Stomach smooth muscle (tissue), 2 donors: ENCODE measurements around the gene POLR3A.

ENCODE experiments used
- H3K27ac ChIP-seq: one replicate; pipeline ENCODE4 v1.7.0; 2013; ENCODE audit warnings: mild to moderate bottlenecking, low read length, inconsistent platforms
- H3K27me3 ChIP-seq, 2 donors: one replicate each; pipeline ENCODE4 v1.7.0; 2013; ENCODE audit warnings: low read length in 2 of 2; ENCODE audit not compliant: insufficient read depth in 2 of 2, control insufficient read depth in 1 of 2
- H3K36me3 ChIP-seq, 2 donors: one replicate each; pipeline ENCODE4 v1.7.0; 2013; ENCODE audit warnings: low read length in 2 of 2; ENCODE audit not compliant: control insufficient read depth in 2 of 2, insufficient read depth in 2 of 2
- H3K4me1 ChIP-seq: one replicate; pipeline ENCODE4 v1.7.0; 2013; ENCODE audit warnings: low read length; ENCODE audit not compliant: control insufficient read depth, insufficient read depth
- H3K4me3 ChIP-seq, 2 donors: one replicate each; pipeline ENCODE4 v1.7.0; 2013; ENCODE audit warnings: low read length in 2 of 2
- H3K9ac ChIP-seq, 2 donors: one replicate each; pipeline ENCODE4 v1.7.0; 2013; ENCODE audit warnings: low read length in 2 of 2, mild to moderate bottlenecking in 1 of 2
- H3K9me3 ChIP-seq, 2 donors: one replicate each; pipeline ENCODE4 v1.7.0; 2013; ENCODE audit warnings: low read length in 2 of 2; ENCODE audit not compliant: control insufficient read depth in 2 of 2
- donor health status: healthy.
- donor health status: Pancreatic carcinoma.

Gene POLR3A

GRCh38 chr10:77978360-77978759 is 51.0 kb downstream of the POLR3A start:
- no peaks in the 10 kb centered on the region for H3K27me3 ChIP-seq
- peaks cover 42 to 49% of the 10 kb centered on the region in 2 donors for H3K36me3 ChIP-seq
- peaks cover 18% of the 10 kb centered on the region for H3K4me1 ChIP-seq
- H3K27ac ChIP-seq = peak overlapping the region; percentile 31
- H3K9me3 ChIP-seq = no peaks in the 10 kb centered on the region
- H3K9ac ChIP-seq = no peak overlapping the region
- no peak overlapping the region for H3K4me3 ChIP-seq

- Histone ChIP-seq H3K27ac (peak overlapping the region; percentile 31), H3K36me3 (peaks cover 38 to 45% of the 10 kb centered on the region in 2 donors), H3K4me1 (peaks cover 18% of the 10 kb centered on the region), H3K27me3 (no peaks in the 10 kb centered on the region), H3K9ac (no peak overlapping the region), H3K9me3 (no peaks in the 10 kb centered on the region), H3K4me3 (no peak overlapping the region)
Measured at GRCh38 chr10:77977934-77978333, 51.4 kb downstream of the POLR3A start.

GRCh38 chr10:77977016-77977415 is 52.3 kb downstream of the POLR3A start:
- H3K27ac ChIP-seq = peak overlapping the region; percentile 70
- no peak overlapping the region for H3K9ac ChIP-seq
- peaks cover 24% of the 10 kb centered on the region for H3K4me1 ChIP-seq
- H3K9me3 ChIP-seq = no peaks in the 10 kb centered on the region
- H3K27me3 ChIP-seq = no peaks in the 10 kb centered on the region
- peaks cover 28 to 36% of the 10 kb centered on the region in 2 donors for H3K36me3 ChIP-seq
- no peak overlapping the region for H3K4me3 ChIP-seq

GRCh38 chr10:77975086-77975666 is 54.1 kb downstream of the POLR3A start:
- peaks cover 36% of the 10 kb centered on the region for H3K4me1 ChIP-seq
- peak overlapping the region in 1 of 2 donors; percentile 7 for H3K9ac ChIP-seq
- peaks cover 19 to 24% of the 10 kb centered on the region in 2 donors for H3K36me3 ChIP-seq
- peaks cover 0 to 4% of the 10 kb centered on the region in 2 donors for H3K9me3 ChIP-seq
- no peaks in the 10 kb centered on the region for H3K27me3 ChIP-seq
- peak overlapping the region; percentile 67 for H3K27ac ChIP-seq
- no peak overlapping the region for H3K4me3 ChIP-seq

- Histone ChIP-seq H3K9me3 (peaks cover 0 to 4% of the 10 kb centered on the region in 2 donors), H3K9ac (peak overlapping the region in 1 of 2 donors; percentile 7), H3K27me3 (no peaks in the 10 kb centered on the region), H3K4me1 (peaks cover 42% of the 10 kb centered on the region), H3K36me3 (peaks cover 13 to 18% of the 10 kb centered on the region in 2 donors), H3K4me3 (no peak overlapping the region), H3K27ac (peak overlapping the region; percentile 67)
Measured at GRCh38 chr10:77974396-77975074, 54.8 kb downstream of the POLR3A start.

GRCh38 chr10:77973276-77973675 is 56.0 kb downstream of the POLR3A start:
- Histone ChIP-seq H3K4me3 (no peak overlapping the region), H3K27me3 (no peaks in the 10 kb centered on the region), H3K4me1 (peaks cover 50% of the 10 kb centered on the region), H3K27ac (peak overlapping the region; percentile 95), H3K36me3 (peaks cover 7 to 11% of the 10 kb centered on the region in 2 donors), H3K9me3 (peaks cover 0 to 4% of the 10 kb centered on the region in 2 donors), H3K9ac (no peak overlapping the region)

GRCh38 chr10:77972148-77972547 is 57.2 kb downstream of the POLR3A start:
- Histone ChIP-seq H3K27ac (peak overlapping the region; percentile 95), H3K4me3 (no peak overlapping the region)

GRCh38 chr10:77971804-77972144 is 57.5 kb downstream of the POLR3A start:
- peaks cover under 1 to 2% of the 10 kb centered on the region in 2 donors for H3K36me3 ChIP-seq
- H3K4me3 ChIP-seq = peak overlapping the region in 1 of 2 donors; percentile 35
- no peaks in the 10 kb centered on the region for H3K27me3 ChIP-seq
- peak overlapping the region; percentile 95 for H3K27ac ChIP-seq
- peaks cover 0 to 4% of the 10 kb centered on the region in 2 donors for H3K9me3 ChIP-seq
- peaks cover 50% of the 10 kb centered on the region for H3K4me1 ChIP-seq
- peak overlapping the region; percentile 34 to 66 for H3K9ac ChIP-seq

More at GRCh38 chr10:77972148-77972547, 57.2 kb downstream of the POLR3A start:
- Histone ChIP-seq H3K9me3 (peaks cover 0 to 4% of the 10 kb centered on the region in 2 donors), H3K9ac (peak overlapping the region in 1 of 2 donors; percentile 34), H3K36me3 (peaks cover 4% of the 10 kb centered on the region in 2 donors), H3K27me3 (no peaks in the 10 kb centered on the region), H3K4me1 (peaks cover 50% of the 10 kb centered on the region)

- peak overlapping the region; percentile 95 for H3K27ac ChIP-seq
Measured at GRCh38 chr10:77970869-77971803, 58.2 kb downstream of the POLR3A start.

GRCh38 chr10:77969114-77969513 is 60.2 kb downstream of the POLR3A start:
- H3K4me1 ChIP-seq = peaks cover 37% of the 10 kb centered on the region
- no peaks in the 10 kb centered on the region for H3K36me3 ChIP-seq
- H3K27ac ChIP-seq = peak overlapping the region; percentile 95
- peaks cover 0 to 4% of the 10 kb centered on the region in 2 donors for H3K9me3 ChIP-seq
- peak overlapping the region; percentile 6 to 47 for H3K9ac ChIP-seq
- H3K27me3 ChIP-seq = no peaks in the 10 kb centered on the region
- no peak overlapping the region for H3K4me3 ChIP-seq

More at GRCh38 chr10:77970869-77971803, 58.2 kb downstream of the POLR3A start:
- Histone ChIP-seq H3K4me3 (peak overlapping the region in 1 of 2 donors; percentile 62), H3K4me1 (peaks cover 48% of the 10 kb centered on the region), H3K9ac (peak overlapping the region; percentile 34 to 72), H3K9me3 (peaks cover 0 to 4% of the 10 kb centered on the region in 2 donors), H3K36me3 (no peaks in the 10 kb centered on the region), H3K27me3 (no peaks in the 10 kb centered on the region)
